22Rv1 (cell line): ENCODE measurements around the gene NGB.

ENCODE experiments used
- CTCF ChIP-seq: fragments of 450-650 bp; IDR thresholded peaks from 2 replicates; pipeline ENCODE4 v1.5.1; 2017; ENCODE audit warnings: mild to moderate bottlenecking
- ZFX ChIP-seq: fragments of 450-650 bp; IDR thresholded peaks from 2 replicates; pipeline ENCODE4 v1.6.1; 2017; ENCODE audit warnings: antibody characterized with exemption, borderline replicate concordance

- TF ChIP-seq CTCF (no peak), ZFX (no peak)
These were observed 7.6 kb upstream of the NGB start for GRCh38 chr14:77278461-77279230.
